Left hindlimb (tissue), 1 donor: ENCODE measurements around the gene LIN28A.
A peak's percentile ranks its signal among the peaks of the same experiment; 100 is the strongest.
"Not testable (repeated sequence)": the region's sequence is repeated elsewhere in the genome, so short reads cannot be mapped to it uniquely, and the experiment has no call there.

Experiments used
- DNase-seq: peaks from one replicate; pipeline ENCODE4 v3.0.0-alpha.2; 2018

Gene LIN28A

DNA sequence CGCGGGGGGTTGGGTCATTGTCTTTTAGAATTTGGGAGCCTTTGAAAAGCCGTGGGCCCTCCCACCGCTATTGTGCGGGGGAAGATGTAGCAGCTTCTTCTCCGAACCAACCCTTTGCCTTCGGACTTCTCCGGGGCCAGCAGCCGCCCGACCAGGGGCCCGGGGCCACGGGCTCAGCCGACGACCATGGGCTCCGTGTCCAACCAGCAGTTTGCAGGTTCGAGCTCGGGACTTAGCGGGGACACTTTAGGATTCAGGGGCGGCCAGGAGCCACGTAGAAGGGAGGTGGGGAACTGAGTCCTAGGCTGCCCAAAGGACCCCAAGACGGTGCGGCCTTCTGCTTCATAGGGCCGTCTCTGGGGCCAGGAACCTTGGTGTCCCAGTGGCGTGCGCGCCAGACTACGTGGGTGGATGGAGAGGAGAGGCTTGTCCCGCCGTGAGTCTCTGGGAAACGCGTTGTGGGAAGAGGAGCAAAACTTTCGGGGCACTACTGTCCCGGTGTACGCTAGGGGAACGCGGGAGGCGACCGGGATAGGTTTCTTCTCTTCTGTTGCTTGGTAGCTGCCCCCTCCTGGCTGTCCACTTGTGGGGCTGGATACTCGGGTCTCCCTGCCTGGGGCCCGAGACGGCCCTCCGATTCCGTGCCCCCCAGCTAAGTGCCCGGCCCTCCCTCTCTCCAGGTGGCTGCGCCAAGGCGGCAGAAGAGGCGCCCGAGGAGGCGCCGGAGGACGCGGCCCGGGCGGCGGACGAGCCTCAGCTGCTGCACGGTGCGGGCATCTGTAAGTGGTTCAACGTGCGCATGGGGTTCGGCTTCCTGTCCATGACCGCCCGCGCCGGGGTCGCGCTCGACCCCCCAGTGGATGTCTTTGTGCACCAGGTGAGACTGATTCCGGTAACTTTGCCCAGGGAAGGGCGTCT, at the start of gene LIN28A:
Gene LIN28A, plus strand, starts transcription at position 112 of the 918 bp plus-strand sequence. Its CDS starts 75 bp downstream, at position 187.
- no peak for DNase-seq

DNA sequence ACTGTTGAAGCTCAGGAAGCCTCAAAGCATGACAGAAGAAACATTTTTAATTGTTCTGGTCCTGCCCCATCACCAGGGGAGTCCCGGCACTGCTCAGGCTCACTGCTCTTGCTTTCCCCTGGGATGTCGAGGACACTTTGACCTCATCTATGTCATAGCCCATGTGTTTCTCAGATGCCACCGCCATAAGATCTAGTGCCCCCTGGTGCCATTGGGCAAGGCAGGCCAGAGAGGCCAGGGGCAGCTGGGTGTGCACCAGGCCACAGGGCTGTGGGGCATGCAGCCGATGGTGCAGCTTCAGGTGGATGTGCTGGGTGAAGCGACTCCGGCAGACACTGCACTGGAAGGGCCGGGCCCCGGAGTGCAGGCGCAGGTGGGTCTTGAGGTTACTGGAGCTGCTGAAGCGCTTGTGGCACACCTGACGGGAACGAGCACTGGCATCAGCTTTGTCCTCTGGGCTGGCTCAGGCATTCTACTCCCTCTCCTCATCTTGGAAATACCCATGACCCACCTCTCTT, 49.0 kb upstream of the LIN28A start:
- no peak for DNase-seq

DNA sequence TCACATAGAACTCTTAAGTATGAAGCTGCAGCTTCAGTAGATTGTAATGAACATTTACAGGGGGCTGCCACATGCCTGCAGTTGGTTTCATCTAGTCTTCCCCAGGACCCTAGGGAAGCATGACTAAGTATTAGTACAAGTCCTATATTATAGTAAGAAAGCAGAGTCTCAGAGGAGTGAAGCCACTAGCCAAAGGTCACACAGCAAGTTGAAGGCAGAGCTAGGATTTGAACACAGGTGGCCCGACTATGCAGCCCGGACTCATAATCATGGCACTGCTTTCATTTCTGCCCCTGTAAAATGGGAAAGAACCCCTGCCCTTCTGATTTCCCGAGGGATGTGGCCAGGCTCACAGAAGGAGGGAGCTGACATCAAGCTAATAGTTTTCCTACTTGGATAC, 48.3 kb upstream of the LIN28A start:
- DNase-seq, result no peak

GRCh38 chr1:26363549-26364448, 46.8 kb upstream of the LIN28A start:
- peak; percentile 69 for DNase-seq

DNA sequence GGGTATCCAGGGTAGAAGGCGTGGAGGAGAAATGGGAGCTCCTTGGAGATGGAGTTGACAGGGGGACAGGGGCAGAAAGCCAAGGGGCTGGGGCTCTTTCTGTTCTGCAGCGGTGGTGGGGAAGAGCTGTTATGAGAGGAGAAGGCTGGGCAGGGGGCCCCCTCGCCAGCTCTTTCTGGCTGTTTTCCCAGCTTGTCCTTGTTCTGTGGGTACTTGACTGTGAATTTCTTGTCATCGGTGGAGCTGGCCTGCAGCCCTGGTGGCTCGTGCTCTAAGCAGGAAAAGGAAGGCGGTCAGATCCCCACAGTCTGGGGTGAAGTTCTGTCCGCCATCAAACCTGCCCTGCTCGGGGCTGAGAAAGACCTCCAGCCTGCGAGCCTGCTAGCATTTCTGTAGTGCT, 45.7 kb upstream of the LIN28A start:
- DNase-seq, result no peak

DNA sequence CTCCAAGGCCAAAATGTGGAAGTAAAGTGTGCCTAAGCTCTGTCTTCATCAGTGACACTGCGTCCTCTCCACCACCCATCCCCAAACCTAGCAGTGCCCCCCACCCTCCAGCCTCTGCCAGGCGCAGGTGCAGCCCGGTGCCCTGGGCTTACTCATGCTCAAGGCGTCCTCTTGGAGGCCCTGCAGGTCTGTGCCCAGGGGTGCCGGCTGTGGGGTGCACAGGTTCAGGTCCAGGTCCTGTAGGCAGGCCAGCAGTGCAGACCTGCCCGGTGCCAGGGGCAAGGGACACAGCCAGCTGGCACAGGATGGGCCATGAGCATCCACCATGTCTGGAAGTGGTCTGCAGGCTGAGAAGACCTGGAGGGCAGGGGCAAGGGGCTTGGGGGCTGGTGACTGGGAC, 43.2 kb upstream of the LIN28A start:
- no peak for DNase-seq

GRCh38 chr1:26368006-26368405, 42.6 kb upstream of the LIN28A start:
- DNase-seq, result no peak

DNA sequence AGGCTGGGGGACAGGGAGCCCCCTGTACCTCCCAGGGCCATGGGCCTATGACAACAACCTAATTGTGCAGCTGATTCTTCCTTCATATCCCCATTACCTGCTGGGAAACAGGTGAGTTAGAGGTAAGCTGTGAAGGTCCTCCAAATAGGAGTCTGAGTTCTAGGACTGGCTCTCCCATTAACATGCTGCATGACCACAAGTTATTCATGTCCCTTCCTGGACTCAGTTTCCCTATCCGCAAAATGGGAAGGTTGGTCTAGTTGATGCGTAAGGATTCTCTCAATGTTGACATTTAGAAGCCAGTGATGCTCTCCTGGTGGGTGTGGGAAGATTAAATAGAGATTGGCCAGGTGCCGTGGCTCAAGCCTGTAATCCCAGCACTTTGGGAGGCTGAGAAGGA, 42.1 kb upstream of the LIN28A start:
- DNase-seq, result no peak

- DNase-seq, result no peak
Measured at GRCh38 chr1:26370591-26371382, 39.8 kb upstream of the LIN28A start.

- DNase-seq, result no peak
Measured at GRCh38 chr1:26372039-26372438, 38.6 kb upstream of the LIN28A start.

- DNase-seq, result not testable (repeated sequence)
Measured at GRCh38 chr1:26372611-26373010, 38.0 kb upstream of the LIN28A start, which contains the start of gene ZNF683. Gene ZNF683, minus strand, starts transcription at chr1:26372750. Its CDS starts 4,179 bp downstream, at chr1:26368571.

GRCh38 chr1:26373281-26373680, 37.3 kb upstream of the LIN28A start:
- DNase-seq, result no peak

DNA sequence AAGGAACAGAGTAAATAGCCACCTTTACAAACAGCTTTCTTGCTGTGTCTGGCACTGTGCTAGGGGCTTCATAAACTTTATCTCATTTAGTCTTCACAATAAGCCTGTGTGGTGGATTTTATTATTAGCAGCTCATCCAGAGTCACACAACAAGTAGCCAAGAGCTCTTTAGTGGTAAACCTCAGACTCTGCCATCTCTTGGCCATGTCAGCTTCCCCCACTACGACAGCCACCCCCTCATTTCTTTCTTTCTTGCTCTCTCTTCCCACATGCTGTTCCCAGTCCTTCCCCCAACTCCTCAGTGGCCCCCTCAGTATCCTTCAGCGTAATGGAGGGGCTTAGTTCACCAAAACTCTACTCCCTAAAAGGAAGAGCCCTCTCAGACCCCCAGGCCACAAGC, 36.8 kb upstream of the LIN28A start:
- no peak for DNase-seq

DNA sequence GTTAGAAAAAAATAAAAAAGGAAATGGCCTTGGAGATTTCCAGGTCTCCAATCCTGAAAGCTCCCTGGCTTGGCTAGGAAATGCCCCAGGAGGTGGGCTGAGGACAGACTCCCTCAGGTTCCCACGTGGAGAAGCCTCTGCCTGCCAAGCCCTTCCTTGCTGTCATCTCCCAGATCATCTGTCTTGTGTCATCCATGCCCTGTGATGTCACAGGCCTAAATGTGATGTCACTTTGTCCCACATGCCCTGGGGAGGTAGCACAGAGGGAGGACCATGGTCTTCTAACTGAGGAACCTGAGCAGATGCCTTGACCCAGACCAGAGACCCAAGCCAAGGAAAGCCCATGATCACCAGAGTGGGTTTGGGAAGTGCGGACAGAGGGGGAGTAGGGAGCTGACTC, 36.3 kb upstream of the LIN28A start:
- not testable (repeated sequence) for DNase-seq

GRCh38 chr1:26375081-26375480, 35.5 kb upstream of the LIN28A start:
- no peak for DNase-seq

GRCh38 chr1:26376050-26376449, 34.6 kb upstream of the LIN28A start:
- DNase-seq, result no peak

DNA sequence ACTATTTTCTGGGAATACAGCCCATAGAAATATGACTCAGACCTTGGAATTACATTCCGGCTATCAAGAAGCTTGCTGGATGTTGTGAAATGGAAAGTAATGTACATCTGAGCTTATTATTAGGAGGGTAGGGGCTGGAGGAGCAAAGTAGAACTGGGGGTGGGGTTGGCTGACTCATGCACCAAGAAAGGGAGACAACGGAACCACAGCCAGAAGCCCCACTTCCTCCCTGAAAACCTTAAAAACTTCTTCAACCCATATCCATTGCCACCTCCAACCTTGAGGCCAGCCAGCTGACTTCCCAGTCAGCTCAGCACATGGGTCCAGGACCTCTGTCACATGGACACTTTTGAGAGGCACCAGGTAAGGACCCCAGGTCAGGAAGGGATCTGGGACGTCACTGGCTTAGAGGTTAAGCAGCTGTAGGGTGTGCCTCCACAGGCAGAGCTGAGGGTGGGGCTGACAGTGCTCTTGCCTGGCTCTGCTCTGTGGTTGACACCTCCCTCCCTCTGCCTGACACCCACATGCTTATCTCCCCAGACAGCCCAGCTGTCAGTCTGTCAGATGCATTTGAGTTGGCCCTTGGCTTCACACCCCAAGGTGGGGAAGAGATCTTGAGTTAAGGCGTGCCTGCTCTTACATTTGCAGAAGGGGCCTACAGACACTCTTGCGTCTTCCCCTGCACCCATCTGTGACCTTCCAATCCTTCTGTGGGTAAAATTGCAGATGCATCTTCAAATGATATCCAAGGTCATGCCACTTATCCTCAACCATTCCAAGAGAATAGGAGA, 32.3 kb upstream of the LIN28A start:
- DNase-seq, result peak; percentile 48

- DNase-seq, result no peak
Measured at GRCh38 chr1:26378879-26379251, 31.8 kb upstream of the LIN28A start.

GRCh38 chr1:26384076-26384475, 26.5 kb upstream of the LIN28A start:
- DNase-seq, result no peak

GRCh38 chr1:26385063-26385462, 25.6 kb upstream of the LIN28A start:
- not testable (repeated sequence) for DNase-seq

GRCh38 chr1:26387447-26387846, 23.2 kb upstream of the LIN28A start:
- DNase-seq, result no peak
